ENCODE measurements around the gene HGFAC.

DNA sequence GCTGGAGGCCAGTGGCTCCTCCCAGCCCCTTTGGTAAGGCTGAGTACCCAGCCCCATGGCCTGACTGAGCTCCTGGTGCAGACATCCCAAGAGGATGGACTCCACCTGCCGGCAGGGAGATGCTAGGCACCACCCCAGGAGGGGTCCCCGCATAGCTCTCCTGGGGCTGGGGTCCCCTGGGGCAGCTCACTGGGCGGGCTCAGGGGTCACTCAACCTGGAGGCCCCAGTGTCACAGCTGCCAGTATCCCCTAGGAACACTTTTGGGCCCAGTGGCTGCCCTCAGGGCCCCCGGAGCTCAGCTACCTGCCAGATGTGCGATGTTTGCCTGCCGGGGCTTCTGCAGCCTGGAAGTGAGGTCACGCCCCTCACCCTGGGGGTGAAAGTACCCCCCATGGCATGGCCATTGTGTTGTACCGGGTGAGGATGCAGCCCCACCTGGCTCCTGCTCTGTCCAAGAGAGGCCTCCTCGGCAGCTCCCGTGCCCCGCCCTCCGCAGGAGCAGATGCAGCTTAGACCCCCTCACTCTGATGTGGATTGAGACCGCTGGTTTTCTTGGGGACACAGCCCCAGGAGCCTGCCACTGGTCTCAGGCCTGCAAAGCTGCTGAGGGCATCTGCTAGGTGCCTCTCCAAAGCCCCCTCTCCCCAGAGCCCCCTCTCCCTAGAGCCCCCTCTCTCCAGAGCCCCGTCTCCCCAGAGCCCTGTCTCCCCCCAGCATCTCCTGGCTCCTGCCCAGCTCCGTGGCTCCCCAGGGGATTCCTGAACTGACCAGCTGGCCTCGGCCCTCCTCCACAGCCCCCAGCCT, 6.7 kb upstream of the HGFAC start:
- TF ChIP-seq BRD4 (CRISPR knock-in tag; IDR thresholded peaks at IDR 0.05) (no peak), TCF7L2 (IDR thresholded peaks at IDR 0.05; ENCODE audit: low read depth, low read length) (no peak), FOXJ3 (CRISPR knock-in tag; IDR thresholded peaks at IDR 0.05; ENCODE audit: borderline replicate concordance) (no peak), RAD21 (CRISPR knock-in tag; IDR thresholded peaks at IDR 0.05) (no peak), ZNF143 (CRISPR knock-in tag; IDR thresholded peaks at IDR 0.05) (no peak)
- TF ChIP-seq, protein P1, sequence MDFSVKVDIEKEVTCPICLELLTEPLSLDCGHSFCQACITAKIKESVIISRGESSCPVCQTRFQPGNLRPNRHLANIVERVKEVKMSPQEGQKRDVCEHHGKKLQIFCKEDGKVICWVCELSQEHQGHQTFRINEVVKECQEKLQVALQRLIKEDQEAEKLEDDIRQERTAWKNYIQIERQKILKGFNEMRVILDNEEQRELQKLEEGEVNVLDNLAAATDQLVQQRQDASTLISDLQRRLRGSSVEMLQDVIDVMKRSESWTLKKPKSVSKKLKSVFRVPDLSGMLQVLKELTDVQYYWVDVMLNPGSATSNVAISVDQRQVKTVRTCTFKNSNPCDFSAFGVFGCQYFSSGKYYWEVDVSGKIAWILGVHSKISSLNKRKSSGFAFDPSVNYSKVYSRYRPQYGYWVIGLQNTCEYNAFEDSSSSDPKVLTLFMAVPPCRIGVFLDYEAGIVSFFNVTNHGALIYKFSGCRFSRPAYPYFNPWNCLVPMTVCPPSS (IDR thresholded peaks at IDR 0.05): no peak
- TF ChIP-seq, protein P2, sequence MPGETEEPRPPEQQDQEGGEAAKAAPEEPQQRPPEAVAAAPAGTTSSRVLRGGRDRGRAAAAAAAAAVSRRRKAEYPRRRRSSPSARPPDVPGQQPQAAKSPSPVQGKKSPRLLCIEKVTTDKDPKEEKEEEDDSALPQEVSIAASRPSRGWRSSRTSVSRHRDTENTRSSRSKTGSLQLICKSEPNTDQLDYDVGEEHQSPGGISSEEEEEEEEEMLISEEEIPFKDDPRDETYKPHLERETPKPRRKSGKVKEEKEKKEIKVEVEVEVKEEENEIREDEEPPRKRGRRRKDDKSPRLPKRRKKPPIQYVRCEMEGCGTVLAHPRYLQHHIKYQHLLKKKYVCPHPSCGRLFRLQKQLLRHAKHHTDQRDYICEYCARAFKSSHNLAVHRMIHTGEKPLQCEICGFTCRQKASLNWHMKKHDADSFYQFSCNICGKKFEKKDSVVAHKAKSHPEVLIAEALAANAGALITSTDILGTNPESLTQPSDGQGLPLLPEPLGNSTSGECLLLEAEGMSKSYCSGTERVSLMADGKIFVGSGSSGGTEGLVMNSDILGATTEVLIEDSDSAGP (CRISPR knock-in tag; IDR thresholded peaks at IDR 0.05; ENCODE audit: borderline replicate concordance): no peak
- TF ChIP-seq, protein P3, sequence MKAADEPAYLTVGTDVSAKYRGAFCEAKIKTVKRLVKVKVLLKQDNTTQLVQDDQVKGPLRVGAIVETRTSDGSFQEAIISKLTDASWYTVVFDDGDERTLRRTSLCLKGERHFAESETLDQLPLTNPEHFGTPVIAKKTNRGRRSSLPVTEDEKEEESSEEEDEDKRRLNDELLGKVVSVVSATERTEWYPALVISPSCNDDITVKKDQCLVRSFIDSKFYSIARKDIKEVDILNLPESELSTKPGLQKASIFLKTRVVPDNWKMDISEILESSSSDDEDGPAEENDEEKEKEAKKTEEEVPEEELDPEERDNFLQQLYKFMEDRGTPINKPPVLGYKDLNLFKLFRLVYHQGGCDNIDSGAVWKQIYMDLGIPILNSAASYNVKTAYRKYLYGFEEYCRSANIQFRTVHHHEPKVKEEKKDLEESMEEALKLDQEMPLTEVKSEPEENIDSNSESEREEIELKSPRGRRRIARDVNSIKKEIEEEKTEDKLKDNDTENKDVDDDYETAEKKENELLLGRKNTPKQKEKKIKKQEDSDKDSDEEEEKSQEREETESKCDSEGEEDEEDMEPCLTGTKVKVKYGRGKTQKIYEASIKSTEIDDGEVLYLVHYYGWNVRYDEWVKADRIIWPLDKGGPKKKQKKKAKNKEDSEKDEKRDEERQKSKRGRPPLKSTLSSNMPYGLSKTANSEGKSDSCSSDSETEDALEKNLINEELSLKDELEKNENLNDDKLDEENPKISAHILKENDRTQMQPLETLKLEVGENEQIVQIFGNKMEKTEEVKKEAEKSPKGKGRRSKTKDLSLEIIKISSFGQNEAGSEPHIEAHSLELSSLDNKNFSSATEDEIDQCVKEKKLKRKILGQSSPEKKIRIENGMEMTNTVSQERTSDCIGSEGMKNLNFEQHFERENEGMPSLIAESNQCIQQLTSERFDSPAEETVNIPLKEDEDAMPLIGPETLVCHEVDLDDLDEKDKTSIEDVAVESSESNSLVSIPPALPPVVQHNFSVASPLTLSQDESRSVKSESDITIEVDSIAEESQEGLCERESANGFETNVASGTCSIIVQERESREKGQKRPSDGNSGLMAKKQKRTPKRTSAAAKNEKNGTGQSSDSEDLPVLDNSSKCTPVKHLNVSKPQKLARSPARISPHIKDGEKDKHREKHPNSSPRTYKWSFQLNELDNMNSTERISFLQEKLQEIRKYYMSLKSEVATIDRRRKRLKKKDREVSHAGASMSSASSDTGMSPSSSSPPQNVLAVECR (CRISPR knock-in tag; IDR thresholded peaks at IDR 0.05; ENCODE audit: borderline replicate concordance): no peak

Measured in HepG2 (cell line).